Esophagus squamous epithelium (tissue), 4 donors: ENCODE results near the gene MICA.
"Not testable (repeated sequence)": the region's sequence is repeated elsewhere in the genome, so short reads cannot be mapped to it uniquely, and the experiment has no call there.

ENCODE experiments used
- CTCF ChIP-seq, 6 experiments: fragments of 450-650 bp in 4 of 6; fragments of 200-600 bp in 2 of 6; sonication (generic) in 2 of 6; IDR thresholded peaks; one replicate each; pipeline ENCODE4 v1.5.1; 2016 to 2019; ENCODE audit warnings: antibody characterized with exemption in 6 of 6, mild to moderate bottlenecking in 4 of 6, moderate library complexity in 4 of 6
- POLR2A ChIP-seq, 4 donors: fragments of 450-650 bp; IDR thresholded peaks; one replicate each; pipeline ENCODE4 v1.6.1; 2017; ENCODE audit warnings: antibody characterized with exemption in 4 of 4, mild to moderate bottlenecking in 4 of 4, moderate library complexity in 3 of 4

- peak in 2 of 6 experiments; percentile 15 to 29 for TF ChIP-seq CTCF (IDR thresholded peaks at IDR 0.05)
- not testable (repeated sequence) for TF ChIP-seq POLR2A (IDR thresholded peaks at IDR 0.05)
These were observed 29.3 kb upstream of the MICA start for GRCh38 chr6:31374118-31374517.
